HepG2 (cell line): ENCODE results near the gene ZNF846. TPM values are rescaled to one million over a fixed set of nuclear protein-coding genes. Genes with fewer than 3 reads are reported as not detected.

Experiments
- ATAC-seq: fragments of 200-7000 bp; cut with Tn5 transposase; 3 replicates; pipeline ENCODE4 v1.9.1; 2020; ENCODE audit warnings: mild to moderate bottlenecking, moderate library complexity
- BruUV-seq: library from RNA; stranded (reverse); fragments of 400-500 nt; replicated peaks from 2 replicates; lab custom pipeline; 2021; lab: Mats Ljungman, UMichigan
- CTCF ChIA-PET: fragments of 300-600 bp; formaldehyde crosslinking; extraction: SDS; loops from one replicate; lab custom pipeline; 2021; ENCODE audit warnings: low total read pairs, inconsistent platforms, low intra/inter-chr PET ratio; lab: Yijun Ruan, JAX
- POLR2A ChIA-PET: fragments of 350-600 bp; sonication (Branson Sonifier 250); formaldehyde crosslinking; loops from one replicate; lab custom pipeline; 2020; ENCODE audit warnings: antibody characterized with exemption, inconsistent platforms; lab: Yijun Ruan, JAX
- DNase-seq: peaks from one replicate; pipeline ENCODE4 v3.0.0-alpha.2; 2015; ENCODE audit warnings: low spot score
- FAIRE-seq: peaks from 3 replicates; lab custom pipeline; 2011; peaks lifted over from hg19 to GRCh38; lab: Jason Lieb, UNC
- H2AFZ ChIP-seq: one replicate; pipeline ENCODE4 v1.6.1; 2011; ENCODE audit warnings: low read length, inconsistent platforms
- H3K27ac ChIP-seq: fragments of 300-600 bp; 3 replicates; pipeline ENCODE4 v1.8.0; 2011; ENCODE audit warnings: mixed run types, mild to moderate bottlenecking, mixed read lengths, low read length, inconsistent platforms; ENCODE audit not compliant: insufficient read depth; ENCODE audit errors: extremely low read length
- H3K27me3 ChIP-seq, 2 experiments: fragments of 200-600 bp in 1 of 2; 2 replicates in 1 of 2; 3 replicates in 1 of 2; pipeline versions ENCODE4 v1.6.0 to v1.8.0; 2011; ENCODE audit warnings: low read length in 2 of 2, mild to moderate bottlenecking in 2 of 2, moderate library complexity in 2 of 2, inconsistent platforms in 1 of 2; ENCODE audit not compliant: insufficient read depth in 2 of 2, control insufficient read depth in 1 of 2
- H3K36me3 ChIP-seq, 2 experiments: fragments of 200-600 bp in 1 of 2; replicated peaks in 1 of 2; 2 replicates in 1 of 2; 3 replicates in 1 of 2; pipeline versions ENCODE4 v1.5.1 to v1.8.0; 2011; ENCODE audit warnings: low read length in 2 of 2, inconsistent platforms in 1 of 2; ENCODE audit not compliant: insufficient read depth in 2 of 2, control insufficient read depth in 1 of 2
- H3K4me1 ChIP-seq: 2 replicates; pipeline ENCODE4 v1.5.1; 2012; ENCODE audit warnings: low read length, inconsistent platforms; ENCODE audit not compliant: insufficient read depth
- H3K4me2 ChIP-seq: 2 replicates; pipeline ENCODE4 v1.6.0; 2011; ENCODE audit warnings: low read depth, low read length, inconsistent platforms
- H3K4me3 ChIP-seq, 3 experiments: fragments of 200-600 bp in 1 of 3; sonication (generic), shearing (Covaris generic) in 1 of 3; replicated peaks in 1 of 3; 2 replicates each; pipeline ENCODE4 v1.5.1; 2011 to 2016; ENCODE audit warnings: low read length in 3 of 3, inconsistent platforms in 2 of 3, low read depth in 2 of 3, mild to moderate bottlenecking in 2 of 3, control low read depth in 1 of 3, mixed read lengths in 1 of 3; ENCODE audit not compliant: insufficient read depth in 1 of 3
- H3K79me2 ChIP-seq: one replicate; pipeline ENCODE4 v1.6.1; 2011; ENCODE audit warnings: low read length, inconsistent platforms; ENCODE audit not compliant: insufficient read depth
- H3K9ac ChIP-seq: 2 replicates; pipeline ENCODE4 v1.6.0; 2011; ENCODE audit warnings: mild to moderate bottlenecking, low read depth, low read length, inconsistent platforms; ENCODE audit not compliant: insufficient read depth
- H3K9me3 ChIP-seq: 2 replicates; pipeline ENCODE4 v1.5.1; 2012; ENCODE audit warnings: mild to moderate bottlenecking, low read length
- H4K20me1 ChIP-seq: 2 replicates; pipeline ENCODE4 v1.6.0; 2011; ENCODE audit warnings: inconsistent platforms, mild to moderate bottlenecking, low read length, moderate library complexity; ENCODE audit not compliant: insufficient read depth
- HIVEP1 ChIP-seq: sonication (generic); formaldehyde crosslinking; IDR thresholded peaks from 2 replicates; pipeline ENCODE4 v1.4.0; 2020; ENCODE audit warnings: mild to moderate bottlenecking, missing genetic modification reagents
- HMGA1 ChIP-seq: sonication (generic); formaldehyde crosslinking; conservative IDR thresholded peaks from 2 replicates; pipeline ENCODE4 v1.4.0; 2020; ENCODE audit warnings: missing genetic modification reagents
- HNF4A ChIP-seq: sonication (generic); formaldehyde crosslinking; IDR thresholded peaks from 2 replicates; pipeline ENCODE4 v1.4.0; 2020; ENCODE audit warnings: missing genetic modification reagents
- HNRNPLL ChIP-seq: fragments of 200-400 bp; formaldehyde crosslinking; IDR thresholded peaks from 2 replicates; pipeline ENCODE4 v1.6.1; 2017; ENCODE audit warnings: mild to moderate bottlenecking, low read depth, low read length; ENCODE audit not compliant: poor library complexity, severe bottlenecking
- MEIS2 ChIP-seq: sonication (generic); formaldehyde crosslinking; IDR thresholded peaks from 2 replicates; pipeline ENCODE4 v1.9.0; 2021; ENCODE audit warnings: mild to moderate bottlenecking, missing genetic modification reagents
- MIER3 ChIP-seq: IDR thresholded peaks from 2 replicates; pipeline ENCODE4 v1.6.1; 2016; ENCODE audit warnings: missing compliant biosample characterization, borderline replicate concordance
- MYC ChIP-seq: sonication (generic); formaldehyde crosslinking; IDR thresholded peaks from 2 replicates; pipeline ENCODE4 v1.9.0; 2021; ENCODE audit warnings: missing genetic modification reagents, borderline replicate concordance
- NAIF1 ChIP-seq: sonication (generic); formaldehyde crosslinking; IDR thresholded peaks from 2 replicates; pipeline ENCODE4 v1.5.0; 2020; ENCODE audit warnings: mild to moderate bottlenecking, missing genetic modification reagents, borderline replicate concordance
- SCMH1 ChIP-seq: sonication (generic); formaldehyde crosslinking; IDR thresholded peaks from 2 replicates; pipeline ENCODE4 v1.9.0; 2021; ENCODE audit warnings: missing genetic modification reagents, mild to moderate bottlenecking, borderline replicate concordance
- SNAI1 ChIP-seq: sonication (generic); formaldehyde crosslinking; IDR thresholded peaks from 2 replicates; pipeline ENCODE4 v1.5.0; 2020; ENCODE audit warnings: mild to moderate bottlenecking, missing genetic modification reagents, borderline replicate concordance
- ZNF124 ChIP-seq: sonication (generic); formaldehyde crosslinking; IDR thresholded peaks from 2 replicates; pipeline ENCODE4 v1.4.0; 2020; ENCODE audit warnings: missing genetic modification reagents
- ZNF234 ChIP-seq: sonication (generic); formaldehyde crosslinking; conservative IDR thresholded peaks from 2 replicates; pipeline ENCODE4 v1.5.1; 2020; ENCODE audit warnings: mild to moderate bottlenecking, missing genetic modification reagents
- ZNF543 ChIP-seq: sonication (generic); formaldehyde crosslinking; IDR thresholded peaks from 2 replicates; pipeline ENCODE4 v1.4.0; 2020; ENCODE audit warnings: mild to moderate bottlenecking, missing genetic modification reagents
- WGBS: methylation state at CpG from one replicate; pipeline ENCODE4 v1.1.6; 2017; ENCODE audit warnings: low lambda C conversion rate; 5-methylcytosine and 5-hydroxymethylcytosine counted together
- in situ Hi-C: cut with HindIII; loops from 2 replicates; pipeline ENCODE4 v1.10.0; 2017; ENCODE audit warnings: low pct_unique_long_range_greater_than_20kb; ENCODE audit not compliant: extremely low pct_ligation_motif_present
- intact Hi-C: fragments of 100-400 bp; cut with micrococcal nuclease; formaldehyde crosslinking; loops from one replicate; pipeline ENCODE4 v1.10.0; 2022; ENCODE audit not compliant: unreplicated experiment
- polyA plus RNA-seq, 8 experiments: library from polyadenylated mRNA; depleted of rRNA in 3 of 8; stranded (reverse) in 7 of 8; unstranded in 1 of 8; fragments of >200 nt; fragmentation: Illumina TruSeq in 4 of 8; extraction: Trizol in 4 of 8; gene quantifications; 2 replicates each; pipeline versions ENCODE4 v1.2.1 to v1.2.3, GENCODE V29; 2011 to 2016; ENCODE audit warnings: low read depth in 4 of 8, missing spikeins in 1 of 8, mixed read lengths in 1 of 8; ENCODE audit not compliant: insufficient read depth in 1 of 8
- total RNA-seq, 5 experiments: library from RNA; depleted of rRNA; stranded (reverse); fragments of >200 nt; fragmentation: Illumina TruSeq; extraction: Trizol; gene quantifications; 2 replicates each; pipeline ENCODE4 v1.2.3, GENCODE V29; 2016; ENCODE audit warnings: low read depth in 1 of 5
- TF ChIP-seq, protein P1 (sequence below): sonication (generic); formaldehyde crosslinking; IDR thresholded peaks from 2 replicates; pipeline ENCODE4 v1.4.0; 2020; ENCODE audit warnings: mild to moderate bottlenecking, low read depth, missing genetic modification reagents
- TF ChIP-seq, protein P2 (sequence below): sonication (generic); formaldehyde crosslinking; IDR thresholded peaks from 2 replicates; pipeline ENCODE4 v1.4.0; 2020; ENCODE audit warnings: missing genetic modification reagents
- TF ChIP-seq, protein P3 (sequence below): sonication (generic); formaldehyde crosslinking; IDR thresholded peaks from 2 replicates; pipeline ENCODE4 v1.5.1; 2020; ENCODE audit warnings: missing genetic modification reagents, mild to moderate bottlenecking, borderline replicate concordance
- TF ChIP-seq, protein P4 (sequence below): IDR thresholded peaks from 2 replicates; pipeline ENCODE4 v1.4.0; 2020; ENCODE audit warnings: mild to moderate bottlenecking, missing genetic modification reagents

ZNF846 gene
- total and polyA plus RNA-seq, 2 of the 13 experiments (the other 11 are each of a cell fraction or from before 2014, with no cell fraction given), result 4.8 to 5.4 TPM

DNA sequence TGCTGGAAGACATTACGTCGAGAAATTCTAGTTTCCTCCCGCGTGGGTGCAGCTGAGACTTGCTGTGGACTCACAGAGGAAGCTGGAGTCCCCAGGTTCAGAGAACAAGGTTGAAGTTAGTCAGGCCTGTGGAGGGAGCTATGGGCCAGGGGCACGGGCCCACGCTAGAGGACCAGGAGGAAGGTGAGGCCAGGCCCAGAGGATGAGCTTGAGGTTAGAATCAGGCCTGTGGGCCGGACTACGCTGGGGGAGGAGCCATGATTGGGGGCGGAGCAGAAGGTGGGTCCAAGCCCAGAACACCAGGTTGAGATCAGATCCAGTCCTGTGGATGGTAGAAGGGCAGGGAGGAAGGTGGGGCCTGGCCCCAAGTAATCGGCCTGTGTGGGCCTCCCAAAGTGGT is 32.6 kb downstream of the ZNF846 start:
- Histone ChIP-seq H3K36me3 (no peaks in the 10 kb centered on the region), H3K79me2 (no peaks in the 10 kb centered on the region), H4K20me1 (no peaks in the 10 kb centered on the region), H3K9me3 (no peaks in the 10 kb centered on the region), H3K4me3 (no peak overlapping the region), H2AFZ (no peak overlapping the region), H3K27me3 (no peaks in the 10 kb centered on the region; a peak in 1 of 5 replicates), H3K4me1 (no peaks in the 10 kb centered on the region), H3K9ac (no peak overlapping the region), H3K4me2 (no peak overlapping the region), H3K27ac (no peak overlapping the region)
- ChIA-PET POLR2A (no interaction called here), CTCF (no interaction called here)
- FAIRE-seq, result no peak
- ATAC-seq, result no peak
- DNase-seq, result no peak
- 53% methylated on average over 9 of the region's 10 CpGs for WGBS
- in situ Hi-C loops, result no loop called here
- intact Hi-C loops, result no loop called here
- no TSS peak for BruUV-seq
- TF ChIP-seq HIVEP1 (no peak), ZNF124 (CRISPR knock-in tag) (no peak), SNAI1 (no peak), SCMH1 (CRISPR knock-in tag) (no peak), ZNF543 (CRISPR knock-in tag) (no peak), HNRNPLL (no peak), HNF4A (CRISPR knock-in tag) (no peak), NAIF1 (CRISPR knock-in tag) (no peak), MEIS2 (CRISPR knock-in tag) (no peak), MIER3 (no peak), HMGA1 (CRISPR knock-in tag) (no peak), MYC (CRISPR knock-in tag) (no peak), ZNF234 (CRISPR knock-in tag) (no peak)
- TF ChIP-seq, protein P1, sequence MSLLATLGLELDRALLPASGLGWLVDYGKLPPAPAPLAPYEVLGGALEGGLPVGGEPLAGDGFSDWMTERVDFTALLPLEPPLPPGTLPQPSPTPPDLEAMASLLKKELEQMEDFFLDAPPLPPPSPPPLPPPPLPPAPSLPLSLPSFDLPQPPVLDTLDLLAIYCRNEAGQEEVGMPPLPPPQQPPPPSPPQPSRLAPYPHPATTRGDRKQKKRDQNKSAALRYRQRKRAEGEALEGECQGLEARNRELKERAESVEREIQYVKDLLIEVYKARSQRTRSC (CRISPR knock-in tag), result no peak
- TF ChIP-seq, protein P2, sequence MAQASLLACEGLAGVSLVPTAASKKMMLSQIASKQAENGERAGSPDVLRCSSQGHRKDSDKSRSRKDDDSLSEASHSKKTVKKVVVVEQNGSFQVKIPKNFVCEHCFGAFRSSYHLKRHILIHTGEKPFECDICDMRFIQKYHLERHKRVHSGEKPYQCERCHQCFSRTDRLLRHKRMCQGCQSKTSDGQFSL (CRISPR knock-in tag), result no peak
- TF ChIP-seq, protein P3, sequence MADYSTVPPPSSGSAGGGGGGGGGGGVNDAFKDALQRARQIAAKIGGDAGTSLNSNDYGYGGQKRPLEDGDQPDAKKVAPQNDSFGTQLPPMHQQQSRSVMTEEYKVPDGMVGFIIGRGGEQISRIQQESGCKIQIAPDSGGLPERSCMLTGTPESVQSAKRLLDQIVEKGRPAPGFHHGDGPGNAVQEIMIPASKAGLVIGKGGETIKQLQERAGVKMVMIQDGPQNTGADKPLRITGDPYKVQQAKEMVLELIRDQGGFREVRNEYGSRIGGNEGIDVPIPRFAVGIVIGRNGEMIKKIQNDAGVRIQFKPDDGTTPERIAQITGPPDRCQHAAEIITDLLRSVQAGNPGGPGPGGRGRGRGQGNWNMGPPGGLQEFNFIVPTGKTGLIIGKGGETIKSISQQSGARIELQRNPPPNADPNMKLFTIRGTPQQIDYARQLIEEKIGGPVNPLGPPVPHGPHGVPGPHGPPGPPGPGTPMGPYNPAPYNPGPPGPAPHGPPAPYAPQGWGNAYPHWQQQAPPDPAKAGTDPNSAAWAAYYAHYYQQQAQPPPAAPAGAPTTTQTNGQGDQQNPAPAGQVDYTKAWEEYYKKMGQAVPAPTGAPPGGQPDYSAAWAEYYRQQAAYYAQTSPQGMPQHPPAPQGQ, result no peak
- TF ChIP-seq, protein P4, sequence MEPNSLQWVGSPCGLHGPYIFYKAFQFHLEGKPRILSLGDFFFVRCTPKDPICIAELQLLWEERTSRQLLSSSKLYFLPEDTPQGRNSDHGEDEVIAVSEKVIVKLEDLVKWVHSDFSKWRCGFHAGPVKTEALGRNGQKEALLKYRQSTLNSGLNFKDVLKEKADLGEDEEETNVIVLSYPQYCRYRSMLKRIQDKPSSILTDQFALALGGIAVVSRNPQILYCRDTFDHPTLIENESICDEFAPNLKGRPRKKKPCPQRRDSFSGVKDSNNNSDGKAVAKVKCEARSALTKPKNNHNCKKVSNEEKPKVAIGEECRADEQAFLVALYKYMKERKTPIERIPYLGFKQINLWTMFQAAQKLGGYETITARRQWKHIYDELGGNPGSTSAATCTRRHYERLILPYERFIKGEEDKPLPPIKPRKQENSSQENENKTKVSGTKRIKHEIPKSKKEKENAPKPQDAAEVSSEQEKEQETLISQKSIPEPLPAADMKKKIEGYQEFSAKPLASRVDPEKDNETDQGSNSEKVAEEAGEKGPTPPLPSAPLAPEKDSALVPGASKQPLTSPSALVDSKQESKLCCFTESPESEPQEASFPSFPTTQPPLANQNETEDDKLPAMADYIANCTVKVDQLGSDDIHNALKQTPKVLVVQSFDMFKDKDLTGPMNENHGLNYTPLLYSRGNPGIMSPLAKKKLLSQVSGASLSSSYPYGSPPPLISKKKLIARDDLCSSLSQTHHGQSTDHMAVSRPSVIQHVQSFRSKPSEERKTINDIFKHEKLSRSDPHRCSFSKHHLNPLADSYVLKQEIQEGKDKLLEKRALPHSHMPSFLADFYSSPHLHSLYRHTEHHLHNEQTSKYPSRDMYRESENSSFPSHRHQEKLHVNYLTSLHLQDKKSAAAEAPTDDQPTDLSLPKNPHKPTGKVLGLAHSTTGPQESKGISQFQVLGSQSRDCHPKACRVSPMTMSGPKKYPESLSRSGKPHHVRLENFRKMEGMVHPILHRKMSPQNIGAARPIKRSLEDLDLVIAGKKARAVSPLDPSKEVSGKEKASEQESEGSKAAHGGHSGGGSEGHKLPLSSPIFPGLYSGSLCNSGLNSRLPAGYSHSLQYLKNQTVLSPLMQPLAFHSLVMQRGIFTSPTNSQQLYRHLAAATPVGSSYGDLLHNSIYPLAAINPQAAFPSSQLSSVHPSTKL (CRISPR knock-in tag), result no peak
